Spleen (tissue), 13 donors: ENCODE results near the gene ESR2. TPM values are rescaled to one million over a fixed set of nuclear protein-coding genes. Genes with fewer than 3 reads are reported as not detected.

Experiments
- DNase-seq: peaks from one replicate; pipeline ENCODE4 v3.0.0-alpha.2; 2020
- H3K27ac ChIP-seq, 8 donors: fragments of 200-600 bp; sonication (generic) in 7 of 8; 1 replicate in 4 of 8; 2 replicates in 4 of 8; pipeline versions ENCODE4 v1.5.0 to v1.8.0; 2016 to 2021; ENCODE audit warnings: inconsistent platforms in 4 of 8, mild to moderate bottlenecking in 4 of 8, moderate library complexity in 1 of 8
- H3K27me3 ChIP-seq, 7 donors: fragments of 200-600 bp; sonication (generic) in 6 of 7; replicated peaks in 1 of 7; 1 replicate in 4 of 7; 2 replicates in 3 of 7; pipeline versions ENCODE4 v1.5.0 to v1.8.0; 2016 to 2021; ENCODE audit warnings: inconsistent platforms in 3 of 7, mild to moderate bottlenecking in 1 of 7
- H3K36me3 ChIP-seq, 6 donors: fragments of 200-600 bp; sonication (generic) in 5 of 6; 1 replicate in 4 of 6; 2 replicates in 2 of 6; pipeline versions ENCODE4 v1.5.0 to v1.8.0; 2016 to 2021; ENCODE audit warnings: inconsistent platforms in 2 of 6
- H3K4me1 ChIP-seq, 6 donors: fragments of 200-600 bp; sonication (generic) in 5 of 6; 1 replicate in 3 of 6; 2 replicates in 3 of 6; pipeline versions ENCODE4 v1.5.0 to v1.8.0; 2016 to 2021; ENCODE audit warnings: inconsistent platforms in 3 of 6
- H3K4me3 ChIP-seq, 8 donors: fragments of 200-600 bp; sonication (generic) in 7 of 8; 1 replicate in 4 of 8; 2 replicates in 4 of 8; pipeline versions ENCODE4 v1.5.0 to v1.8.0; 2016 to 2021; ENCODE audit warnings: inconsistent platforms in 4 of 8, mild to moderate bottlenecking in 4 of 8, moderate library complexity in 2 of 8
- H3K9me3 ChIP-seq, 8 donors: fragments of 200-600 bp; sonication (generic) in 7 of 8; 1 replicate in 4 of 8; 2 replicates in 4 of 8; pipeline versions ENCODE4 v1.5.0 to v1.8.0; 2016 to 2021; ENCODE audit warnings: inconsistent platforms in 4 of 8
- CTCF ChIP-seq, 11 experiments: fragments of 200-600 bp in 7 of 11; fragments of 450-650 bp in 4 of 11; sonication (generic) in 4 of 11; IDR thresholded peaks in 8 of 11; conservative IDR thresholded peaks in 3 of 11; 1 replicate in 7 of 11; 2 replicates in 4 of 11; pipeline versions ENCODE4 v1.4.0 to v1.8.0; 2016 to 2021; ENCODE audit warnings: antibody characterized with exemption in 11 of 11, inconsistent platforms in 4 of 11, mild to moderate bottlenecking in 1 of 11
- POLR2A ChIP-seq, 3 donors: fragments of 450-650 bp; IDR thresholded peaks; one replicate each; pipeline ENCODE4 v1.5.1; 2017; ENCODE audit warnings: antibody characterized with exemption in 3 of 3, mild to moderate bottlenecking in 1 of 3
- POLR2AphosphoS5 ChIP-seq, 3 donors: sonication (generic); formaldehyde crosslinking; IDR thresholded peaks; one replicate each; pipeline ENCODE4 v1.5.1; 2017; ENCODE audit warnings: antibody characterized with exemption in 3 of 3
- WGBS, 5 donors: extraction: QIAGEN DNeasy Blood & Tissue Kit in 3 of 5; methylation state at CpG; one replicate each; pipeline versions ENCODE4 v1.1.5 to v1.1.7; 2013 to 2018; 5-methylcytosine and 5-hydroxymethylcytosine counted together
- intact Hi-C: fragments of 100-400 bp; cut with DNase I; formaldehyde crosslinking; loops from one replicate; pipeline ENCODE4 v1.15.0; 2023; ENCODE audit warnings: low total_unique reads
- long read RNA-seq, 2 donors: transcript quantifications; one replicate each; lab custom pipeline, GENCODE V29; 2026
- polyA plus RNA-seq, 3 donors: library from polyadenylated mRNA; stranded (reverse); fragments of 200-250 nt; gene quantifications; one replicate each; pipeline ENCODE4 v1.2.1, GENCODE V29; 2013
- total RNA-seq, 7 donors: library from RNA; depleted of rRNA in 3 of 7; stranded (reverse); fragments of >200 nt in 3 of 7; fragmentation: NEBNext Ultra II Directional in 4 of 7; extraction: Animal tissue kit (Norgen Biotek cat#: 25700) in 4 of 7; gene quantifications; one replicate each; pipeline versions ENCODE4 v1.1.0 to v1.2.1, GENCODE V29; 2016 to 2021
- donor health status: healthy with polysubstance abuse.
- donor health status: DM: no; HTN: no; CAD: no; lungs with moderate emphysema.
- donor health status: DM: no; HTN: no; CAD: no.
- donor health status: Bipolar disorder and iron deficiency.
- donor health status: healthy.
- donor health status: DM: no; HTN: no; CAD: no.
- donor health status: DM: yes; HTN: yes; CAD: no.

ESR2 gene
- 1 to 10 TPM; 3.1 to 9.0 (median 5.4) TPM for total RNA-seq
- 1 to 10 TPM in 2 of 3 donors, under 1 TPM in 1; 0.93 to 1.4 (median 1.3) TPM for polyA plus RNA-seq
- long read RNA-seq, donor 1 = 0 reads
- long read RNA-seq, donor 2 = 0 reads

DNA sequence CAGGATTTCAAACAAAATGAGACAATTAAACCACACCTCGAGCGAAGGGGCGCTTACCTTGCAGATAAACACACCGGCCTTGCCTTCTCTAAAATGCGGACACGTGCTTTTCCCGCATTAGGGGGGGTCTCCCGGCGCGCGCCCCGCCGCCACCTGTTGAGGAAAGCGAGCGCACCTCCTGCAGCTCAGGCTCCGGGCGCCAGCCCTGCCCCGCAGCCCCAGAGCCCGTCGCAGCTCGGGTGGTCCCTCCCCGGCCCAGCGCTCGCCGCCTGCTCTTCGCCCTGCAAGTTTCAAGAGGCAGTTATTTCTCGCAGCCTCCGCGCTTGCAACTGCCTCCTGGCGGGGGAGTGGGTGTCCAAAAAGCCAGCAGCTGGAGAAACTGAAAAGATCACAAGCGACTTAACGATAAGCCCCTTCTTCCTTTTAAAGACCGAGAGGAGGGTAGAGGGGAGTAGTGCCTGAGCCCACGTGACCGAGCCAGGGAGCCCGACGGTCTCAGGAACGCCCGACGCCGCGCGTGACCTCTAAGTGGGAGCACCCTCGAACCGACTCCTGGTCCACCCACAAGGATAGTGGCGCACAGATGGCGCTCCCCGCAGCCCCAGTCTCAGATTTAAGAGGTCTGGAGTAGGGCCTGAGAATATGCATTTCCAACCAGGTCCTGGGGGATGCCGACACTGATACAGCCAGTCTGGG, at the start of gene ESR2:
TSS of gene ESR2 (minus strand) at position 396 of the 696 bp plus-strand sequence. CDS start 11,386 bp downstream, outside the sequence.
- H3K4me1 ChIP-seq = peaks cover 3 to 36% (median 21%) of the 10 kb centered on the region in 6 donors
- DNase-seq = peak; percentile 84
- 1 to 2% (median 1%) methylated on average over 21 to 49 of the region's 49 CpGs for WGBS, 5 donors
- H3K36me3 ChIP-seq = no peaks in the 10 kb centered on the region
- intact Hi-C loops = loop anchor here (10.0 kb wide), 1 partner anchor 119 kb away; no protein-coding TSS in a partner anchor
- peaks cover 0 to 30% (median 8%) of the 10 kb centered on the region in 7 donors for H3K27me3 ChIP-seq
- TF ChIP-seq POLR2AphosphoS5 (IDR thresholded peaks at IDR 0.05) (peak in 2 of 3 donors; percentile 40 to 58), CTCF (IDR thresholded peaks at IDR 0.05 in 8 of 11, conservative IDR thresholded peaks at IDR 0.05 in 3 of 11) (peak in 1 of 11 experiments; percentile 8), POLR2A (IDR thresholded peaks at IDR 0.05) (no peak)
- peak within 1 kb of the TSS; percentile 42 to 76 (median 50) for H3K4me3 ChIP-seq
- H3K27ac ChIP-seq = peak within 1 kb of the TSS in 7 of 8 donors; percentile 11 to 70 (median 47)
- no peaks in the 10 kb centered on the region for H3K9me3 ChIP-seq

DNA sequence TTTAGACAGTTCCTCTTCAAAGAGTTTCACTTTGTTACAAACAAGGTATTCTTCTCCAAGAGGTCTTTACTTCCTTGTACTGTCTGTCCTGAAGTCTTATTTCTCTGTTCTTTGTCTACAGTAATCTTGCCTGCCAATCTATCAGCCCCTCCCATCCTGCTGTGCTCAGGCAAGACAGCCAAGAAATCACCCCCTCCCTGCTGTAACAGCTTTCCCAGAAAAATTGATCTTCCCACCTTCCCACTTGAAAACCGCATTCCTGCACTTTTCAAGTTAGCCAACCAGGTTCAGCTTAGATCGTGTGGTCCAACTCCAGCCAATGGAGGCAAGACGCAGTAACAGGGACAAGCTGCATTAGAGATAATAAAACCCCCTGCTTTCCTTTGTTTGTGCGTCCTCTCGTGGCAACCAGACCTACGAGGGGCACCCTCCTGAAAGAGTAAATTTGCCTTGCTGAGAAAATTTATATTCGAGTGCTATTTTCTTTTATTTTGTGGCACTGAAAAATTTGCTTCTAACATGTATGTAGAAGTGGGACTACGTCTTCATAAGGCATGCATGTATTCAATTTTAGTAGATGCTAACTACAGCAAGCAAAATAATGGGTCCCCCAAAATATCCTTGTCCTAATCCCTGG, 46.5 kb upstream of the ESR2 start:
- no peak overlapping the region for H3K4me3 ChIP-seq
- no peaks in the 10 kb centered on the region for H3K36me3 ChIP-seq
- no peak overlapping the region for H3K27ac ChIP-seq
- H3K9me3 ChIP-seq = peaks cover 0 to 21% (median 15%) of the 10 kb centered on the region in 8 donors
- 91 to 98% (median 97%) methylated on average over 8 of the region's 8 CpGs for WGBS, 5 donors
- H3K27me3 ChIP-seq = no peaks in the 10 kb centered on the region
- peaks cover 10 to 24% (median 18%) of the 10 kb centered on the region in 6 donors for H3K4me1 ChIP-seq
- DNase-seq = no peak
- TF ChIP-seq POLR2AphosphoS5 (IDR thresholded peaks at IDR 0.05) = no peak
- TF ChIP-seq POLR2A (IDR thresholded peaks at IDR 0.05) = no peak
- TF ChIP-seq CTCF (IDR thresholded peaks at IDR 0.05 in 8 of 11, conservative IDR thresholded peaks at IDR 0.05 in 3 of 11) = no peak
- intact Hi-C loops = loop anchor here (10.0 kb wide), 1 partner anchor 134 kb away; no protein-coding TSS in a partner anchor

DNA sequence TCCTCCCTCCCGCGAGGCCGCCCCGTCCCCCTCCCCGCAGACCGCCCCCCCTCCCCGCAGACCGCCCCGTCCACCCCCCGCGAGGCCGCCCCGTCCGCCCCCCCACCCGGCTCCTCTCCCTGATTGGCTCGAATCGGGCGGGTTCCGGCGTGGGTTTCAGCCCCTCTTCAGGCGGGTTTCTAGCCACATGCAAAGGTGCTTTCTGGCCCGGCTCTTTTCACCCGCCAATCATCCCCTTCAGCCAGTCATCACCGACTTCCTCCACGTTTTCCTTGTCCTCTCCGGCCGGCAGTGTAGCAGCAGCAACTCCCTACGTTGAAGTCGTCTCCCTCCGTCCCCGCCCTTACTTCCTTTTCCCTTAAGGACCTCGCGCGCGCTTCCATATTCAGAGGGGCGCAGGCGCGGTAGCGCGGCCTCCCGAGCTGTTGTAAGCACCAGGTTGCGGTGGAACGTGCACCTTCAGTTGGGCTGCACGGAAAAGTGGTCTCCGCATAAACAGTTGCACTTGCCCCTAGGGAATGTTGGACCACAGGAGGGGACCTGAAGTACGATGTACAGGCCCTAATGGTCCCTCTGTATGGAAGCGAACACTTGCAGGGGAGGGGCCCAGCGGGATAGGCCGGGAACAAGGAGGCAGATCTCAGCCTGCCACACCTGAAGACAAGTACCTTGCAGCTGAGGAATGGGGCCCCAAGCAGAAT, 44.6 kb upstream of the ESR2 start:
- H3K9me3 ChIP-seq = peaks cover 0 to 21% (median 15%) of the 10 kb centered on the region in 8 donors
- 1 to 3% (median 2%) methylated on average over 34 to 48 of the region's 49 CpGs for WGBS, 5 donors
- no peak for TF ChIP-seq CTCF (IDR thresholded peaks at IDR 0.05 in 8 of 11, conservative IDR thresholded peaks at IDR 0.05 in 3 of 11)
- peak in 2 of 3 donors; percentile 42 to 74 for TF ChIP-seq POLR2A (IDR thresholded peaks at IDR 0.05)
- TF ChIP-seq POLR2AphosphoS5 (IDR thresholded peaks at IDR 0.05) = peak; percentile 88 to 98 (median 97)
- H3K27me3 ChIP-seq = no peaks in the 10 kb centered on the region
- peak overlapping the region; percentile 77 to 91 (median 86) for H3K27ac ChIP-seq
- peak; percentile 96 for DNase-seq
- intact Hi-C loops = no loop called here
- H3K4me1 ChIP-seq = peaks cover 10 to 24% (median 18%) of the 10 kb centered on the region in 6 donors
- peak overlapping the region; percentile 67 to 92 (median 76) for H3K4me3 ChIP-seq
- H3K36me3 ChIP-seq = no peaks in the 10 kb centered on the region
